HEK293 (cell line): ENCODE results near the gene TPRN.
A peak's percentile ranks its signal among the peaks of the same experiment; 100 is the strongest.

Source experiments
- BCL11A ChIP-seq: fragments of 450-650 bp; formaldehyde crosslinking; IDR thresholded peaks from 2 replicates; pipeline ENCODE4 v1.5.1; 2016; ENCODE audit warnings: low read depth, missing biosample characterization, missing genetic modification characterization
- HOXC10 ChIP-seq: sonication (generic); formaldehyde crosslinking; IDR thresholded peaks from 2 replicates; pipeline ENCODE4 v1.8.1; 2023; ENCODE audit warnings: mild to moderate bottlenecking, missing genetic modification reagents
- MEIS1 ChIP-seq: sonication (generic); formaldehyde crosslinking; IDR thresholded peaks from 2 replicates; pipeline ENCODE4 v1.8.1; 2022; ENCODE audit warnings: missing genetic modification reagents, mild to moderate bottlenecking, borderline replicate concordance
- OSR2 ChIP-seq: fragments of 450-650 bp; formaldehyde crosslinking; IDR thresholded peaks from 2 replicates; pipeline ENCODE4 v1.5.1; 2016; ENCODE audit warnings: missing biosample characterization, missing genetic modification characterization
- SP2 ChIP-seq: fragments of 450-650 bp; formaldehyde crosslinking; IDR thresholded peaks from 2 replicates; pipeline ENCODE4 v1.5.1; 2016; ENCODE audit warnings: missing biosample characterization, missing genetic modification characterization
- TCF7L2 ChIP-seq: IDR thresholded peaks from 2 replicates; pipeline ENCODE4 v1.6.1; 2011; ENCODE audit warnings: low read depth, mild to moderate bottlenecking, inconsistent platforms, low read length, moderate library complexity, borderline replicate concordance
- ZEB2 ChIP-seq: fragments of 450-650 bp; formaldehyde crosslinking; IDR thresholded peaks from 2 replicates; pipeline ENCODE4 v1.5.1; 2016; ENCODE audit warnings: missing biosample characterization, missing genetic modification characterization
- ZNF114 ChIP-seq: fragments of 450-650 bp; formaldehyde crosslinking; IDR thresholded peaks from 2 replicates; pipeline ENCODE4 v1.5.0; 2017; ENCODE audit warnings: missing biosample characterization, missing genetic modification characterization
- ZNF133 ChIP-seq: fragments of 450-650 bp; formaldehyde crosslinking; IDR thresholded peaks from 2 replicates; pipeline ENCODE4 v1.5.1; 2016; ENCODE audit warnings: missing biosample characterization, missing genetic modification characterization
- ZNF155 ChIP-seq: fragments of 450-650 bp; formaldehyde crosslinking; IDR thresholded peaks from 2 replicates; pipeline ENCODE4 v1.5.1; 2016; ENCODE audit warnings: missing biosample characterization, missing genetic modification characterization
- ZNF157 ChIP-seq: fragments of 450-650 bp; formaldehyde crosslinking; IDR thresholded peaks from 2 replicates; pipeline ENCODE4 v1.5.1; 2016; ENCODE audit warnings: missing biosample characterization, missing genetic modification characterization
- ZNF175 ChIP-seq: fragments of 450-650 bp; formaldehyde crosslinking; IDR thresholded peaks from 2 replicates; pipeline ENCODE4 v1.5.1; 2016; ENCODE audit warnings: missing biosample characterization, missing genetic modification characterization
- ZNF221 ChIP-seq: fragments of 450-650 bp; formaldehyde crosslinking; IDR thresholded peaks from 2 replicates; pipeline ENCODE4 v1.5.1; 2017; ENCODE audit warnings: missing biosample characterization, missing genetic modification characterization, borderline replicate concordance
- ZNF366 ChIP-seq: fragments of 450-650 bp; formaldehyde crosslinking; conservative IDR thresholded peaks from 2 replicates; pipeline ENCODE4 v1.5.1; 2016; ENCODE audit warnings: missing biosample characterization, missing genetic modification characterization
- ZNF391 ChIP-seq: fragments of 450-650 bp; formaldehyde crosslinking; IDR thresholded peaks from 2 replicates; pipeline ENCODE4 v1.5.1; 2016; ENCODE audit warnings: low read depth, missing biosample characterization, missing genetic modification characterization, borderline replicate concordance
- ZNF433 ChIP-seq: fragments of 450-650 bp; formaldehyde crosslinking; IDR thresholded peaks from 2 replicates; pipeline ENCODE4 v1.5.1; 2016; ENCODE audit warnings: missing biosample characterization, missing genetic modification characterization, low read depth
- ZNF48 ChIP-seq: fragments of 450-650 bp; formaldehyde crosslinking; IDR thresholded peaks from 2 replicates; pipeline ENCODE4 v1.5.1; 2016; ENCODE audit warnings: missing biosample characterization, missing genetic modification characterization
- ZNF510 ChIP-seq: fragments of 450-650 bp; formaldehyde crosslinking; IDR thresholded peaks from 2 replicates; pipeline ENCODE4 v1.5.1; 2018; ENCODE audit warnings: mild to moderate bottlenecking, missing genetic modification characterization, missing biosample characterization; ENCODE audit not compliant: insufficient replicate concordance
- ZNF654 ChIP-seq: fragments of 450-650 bp; formaldehyde crosslinking; IDR thresholded peaks from 2 replicates; pipeline ENCODE4 v1.5.1; 2016; ENCODE audit warnings: low read depth, missing biosample characterization, missing genetic modification characterization
- ZNF670 ChIP-seq: fragments of 450-650 bp; formaldehyde crosslinking; IDR thresholded peaks from 2 replicates; pipeline ENCODE4 v1.5.1; 2016; ENCODE audit warnings: missing biosample characterization, missing genetic modification characterization, low read depth
- TF ChIP-seq, protein P1 (sequence below): fragments of 450-650 bp; formaldehyde crosslinking; IDR thresholded peaks from 2 replicates; pipeline ENCODE4 v1.5.1; 2016; ENCODE audit warnings: missing biosample characterization, missing genetic modification characterization
- TF ChIP-seq, protein P2 (sequence below): fragments of 450-650 bp; formaldehyde crosslinking; IDR thresholded peaks from 2 replicates; pipeline ENCODE4 v1.5.1; 2016; ENCODE audit warnings: missing biosample characterization, missing genetic modification characterization, borderline replicate concordance
- TF ChIP-seq, protein P3 (sequence below): fragments of 450-650 bp; formaldehyde crosslinking; IDR thresholded peaks from 2 replicates; pipeline ENCODE4 v1.5.1; 2017; ENCODE audit warnings: missing biosample characterization, missing genetic modification characterization
- TF ChIP-seq, protein P4 (sequence below): fragments of 450-650 bp; formaldehyde crosslinking; IDR thresholded peaks from 2 replicates; pipeline ENCODE4 v1.5.1; 2016; ENCODE audit warnings: missing biosample characterization, missing genetic modification characterization
- TF ChIP-seq, protein P5 (sequence below): fragments of 450-650 bp; formaldehyde crosslinking; IDR thresholded peaks from 2 replicates; pipeline ENCODE4 v1.5.1; 2016; ENCODE audit warnings: missing biosample characterization, missing genetic modification characterization

TPRN gene

DNA sequence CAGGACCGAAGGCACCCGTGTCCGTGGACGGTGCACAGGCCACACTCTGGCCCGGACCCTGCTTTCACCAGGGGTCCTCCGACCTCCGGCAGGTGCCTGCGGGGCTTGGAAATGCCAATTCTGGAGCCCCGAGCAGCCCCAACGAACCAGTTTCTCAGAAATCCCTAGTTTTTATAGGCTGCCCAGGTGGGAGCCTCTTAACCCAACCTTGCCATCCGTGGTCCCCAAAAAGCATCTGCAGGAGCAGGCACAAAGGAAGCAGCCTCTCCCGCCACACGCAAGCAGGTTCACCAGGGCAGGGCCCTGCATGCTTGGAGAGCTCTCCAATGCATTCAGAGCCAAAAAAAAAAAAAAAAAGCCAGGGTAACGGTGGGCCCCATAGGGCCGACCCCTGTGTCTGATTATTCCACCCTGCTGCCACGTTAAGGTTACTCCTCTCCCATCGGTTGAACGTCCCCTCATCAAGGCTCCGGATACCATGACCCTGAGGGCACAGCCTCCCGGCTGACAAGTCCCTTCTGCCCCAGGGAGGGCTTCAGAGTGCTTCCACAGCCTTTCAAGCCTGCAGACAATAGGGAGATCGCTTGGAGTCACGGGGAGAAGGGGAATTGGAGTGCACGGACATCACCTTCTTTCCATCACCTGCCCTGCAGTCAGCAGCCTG is 796 bp upstream of the TPRN start (continued):
- TF ChIP-seq, protein P1, sequence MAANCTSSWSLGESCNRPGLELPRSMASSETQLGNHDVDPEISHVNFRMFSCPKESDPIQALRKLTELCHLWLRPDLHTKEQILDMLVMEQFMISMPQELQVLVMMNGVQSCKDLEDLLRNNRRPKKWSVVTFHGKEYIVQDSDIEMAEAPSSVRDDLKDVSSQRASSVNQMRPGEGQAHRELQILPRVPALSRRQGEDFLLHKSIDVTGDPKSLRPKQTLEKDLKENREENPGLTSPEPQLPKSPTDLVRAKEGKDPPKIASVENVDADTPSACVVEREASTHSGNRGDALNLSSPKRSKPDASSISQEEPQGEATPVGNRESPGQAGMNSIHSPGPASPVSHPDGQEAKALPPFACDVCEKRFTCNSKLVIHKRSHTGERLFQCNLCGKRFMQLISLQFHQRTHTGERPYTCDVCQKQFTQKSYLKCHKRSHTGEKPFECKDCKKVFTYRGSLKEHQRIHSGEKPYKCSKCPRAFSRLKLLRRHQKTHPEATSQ = no peak
- no peak for TF ChIP-seq ZNF654 (tag by site-specific recombination)
- TF ChIP-seq ZNF510 (tag by site-specific recombination) = no peak
- TF ChIP-seq HOXC10 (CRISPR knock-in tag) = no peak
- no peak for TF ChIP-seq ZNF133 (tag by site-specific recombination)
- TF ChIP-seq BCL11A = 0 out of 2 replicates have a peak, but pooled peaks have one; percentile 10
- TF ChIP-seq, protein P2, sequence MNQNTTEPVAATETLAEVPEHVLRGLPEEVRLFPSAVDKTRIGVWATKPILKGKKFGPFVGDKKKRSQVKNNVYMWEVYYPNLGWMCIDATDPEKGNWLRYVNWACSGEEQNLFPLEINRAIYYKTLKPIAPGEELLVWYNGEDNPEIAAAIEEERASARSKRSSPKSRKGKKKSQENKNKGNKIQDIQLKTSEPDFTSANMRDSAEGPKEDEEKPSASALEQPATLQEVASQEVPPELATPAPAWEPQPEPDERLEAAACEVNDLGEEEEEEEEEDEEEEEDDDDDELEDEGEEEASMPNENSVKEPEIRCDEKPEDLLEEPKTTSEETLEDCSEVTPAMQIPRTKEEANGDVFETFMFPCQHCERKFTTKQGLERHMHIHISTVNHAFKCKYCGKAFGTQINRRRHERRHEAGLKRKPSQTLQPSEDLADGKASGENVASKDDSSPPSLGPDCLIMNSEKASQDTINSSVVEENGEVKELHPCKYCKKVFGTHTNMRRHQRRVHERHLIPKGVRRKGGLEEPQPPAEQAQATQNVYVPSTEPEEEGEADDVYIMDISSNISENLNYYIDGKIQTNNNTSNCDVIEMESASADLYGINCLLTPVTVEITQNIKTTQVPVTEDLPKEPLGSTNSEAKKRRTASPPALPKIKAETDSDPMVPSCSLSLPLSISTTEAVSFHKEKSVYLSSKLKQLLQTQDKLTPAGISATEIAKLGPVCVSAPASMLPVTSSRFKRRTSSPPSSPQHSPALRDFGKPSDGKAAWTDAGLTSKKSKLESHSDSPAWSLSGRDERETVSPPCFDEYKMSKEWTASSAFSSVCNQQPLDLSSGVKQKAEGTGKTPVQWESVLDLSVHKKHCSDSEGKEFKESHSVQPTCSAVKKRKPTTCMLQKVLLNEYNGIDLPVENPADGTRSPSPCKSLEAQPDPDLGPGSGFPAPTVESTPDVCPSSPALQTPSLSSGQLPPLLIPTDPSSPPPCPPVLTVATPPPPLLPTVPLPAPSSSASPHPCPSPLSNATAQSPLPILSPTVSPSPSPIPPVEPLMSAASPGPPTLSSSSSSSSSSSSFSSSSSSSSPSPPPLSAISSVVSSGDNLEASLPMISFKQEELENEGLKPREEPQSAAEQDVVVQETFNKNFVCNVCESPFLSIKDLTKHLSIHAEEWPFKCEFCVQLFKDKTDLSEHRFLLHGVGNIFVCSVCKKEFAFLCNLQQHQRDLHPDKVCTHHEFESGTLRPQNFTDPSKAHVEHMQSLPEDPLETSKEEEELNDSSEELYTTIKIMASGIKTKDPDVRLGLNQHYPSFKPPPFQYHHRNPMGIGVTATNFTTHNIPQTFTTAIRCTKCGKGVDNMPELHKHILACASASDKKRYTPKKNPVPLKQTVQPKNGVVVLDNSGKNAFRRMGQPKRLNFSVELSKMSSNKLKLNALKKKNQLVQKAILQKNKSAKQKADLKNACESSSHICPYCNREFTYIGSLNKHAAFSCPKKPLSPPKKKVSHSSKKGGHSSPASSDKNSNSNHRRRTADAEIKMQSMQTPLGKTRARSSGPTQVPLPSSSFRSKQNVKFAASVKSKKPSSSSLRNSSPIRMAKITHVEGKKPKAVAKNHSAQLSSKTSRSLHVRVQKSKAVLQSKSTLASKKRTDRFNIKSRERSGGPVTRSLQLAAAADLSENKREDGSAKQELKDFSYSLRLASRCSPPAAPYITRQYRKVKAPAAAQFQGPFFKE (tag by site-specific recombination) = no peak
- no peak for TF ChIP-seq ZNF114 (tag by site-specific recombination)
- no peak for TF ChIP-seq ZNF221 (tag by site-specific recombination)
- TF ChIP-seq OSR2 (tag by site-specific recombination) = no peak
- TF ChIP-seq ZNF48 = no peak
- TF ChIP-seq, protein P3, sequence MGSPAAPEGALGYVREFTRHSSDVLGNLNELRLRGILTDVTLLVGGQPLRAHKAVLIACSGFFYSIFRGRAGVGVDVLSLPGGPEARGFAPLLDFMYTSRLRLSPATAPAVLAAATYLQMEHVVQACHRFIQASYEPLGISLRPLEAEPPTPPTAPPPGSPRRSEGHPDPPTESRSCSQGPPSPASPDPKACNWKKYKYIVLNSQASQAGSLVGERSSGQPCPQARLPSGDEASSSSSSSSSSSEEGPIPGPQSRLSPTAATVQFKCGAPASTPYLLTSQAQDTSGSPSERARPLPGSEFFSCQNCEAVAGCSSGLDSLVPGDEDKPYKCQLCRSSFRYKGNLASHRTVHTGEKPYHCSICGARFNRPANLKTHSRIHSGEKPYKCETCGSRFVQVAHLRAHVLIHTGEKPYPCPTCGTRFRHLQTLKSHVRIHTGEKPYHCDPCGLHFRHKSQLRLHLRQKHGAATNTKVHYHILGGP (tag by site-specific recombination) = no peak
- no peak for TF ChIP-seq ZNF391 (tag by site-specific recombination)
- no peak for TF ChIP-seq ZNF433 (tag by site-specific recombination)
- no peak for TF ChIP-seq SP2 (tag by site-specific recombination)
- no peak for TF ChIP-seq ZNF155
- TF ChIP-seq ZNF175 (tag by site-specific recombination) = no peak
- TF ChIP-seq MEIS1 (CRISPR knock-in tag) = no peak
- TF ChIP-seq, protein P4, sequence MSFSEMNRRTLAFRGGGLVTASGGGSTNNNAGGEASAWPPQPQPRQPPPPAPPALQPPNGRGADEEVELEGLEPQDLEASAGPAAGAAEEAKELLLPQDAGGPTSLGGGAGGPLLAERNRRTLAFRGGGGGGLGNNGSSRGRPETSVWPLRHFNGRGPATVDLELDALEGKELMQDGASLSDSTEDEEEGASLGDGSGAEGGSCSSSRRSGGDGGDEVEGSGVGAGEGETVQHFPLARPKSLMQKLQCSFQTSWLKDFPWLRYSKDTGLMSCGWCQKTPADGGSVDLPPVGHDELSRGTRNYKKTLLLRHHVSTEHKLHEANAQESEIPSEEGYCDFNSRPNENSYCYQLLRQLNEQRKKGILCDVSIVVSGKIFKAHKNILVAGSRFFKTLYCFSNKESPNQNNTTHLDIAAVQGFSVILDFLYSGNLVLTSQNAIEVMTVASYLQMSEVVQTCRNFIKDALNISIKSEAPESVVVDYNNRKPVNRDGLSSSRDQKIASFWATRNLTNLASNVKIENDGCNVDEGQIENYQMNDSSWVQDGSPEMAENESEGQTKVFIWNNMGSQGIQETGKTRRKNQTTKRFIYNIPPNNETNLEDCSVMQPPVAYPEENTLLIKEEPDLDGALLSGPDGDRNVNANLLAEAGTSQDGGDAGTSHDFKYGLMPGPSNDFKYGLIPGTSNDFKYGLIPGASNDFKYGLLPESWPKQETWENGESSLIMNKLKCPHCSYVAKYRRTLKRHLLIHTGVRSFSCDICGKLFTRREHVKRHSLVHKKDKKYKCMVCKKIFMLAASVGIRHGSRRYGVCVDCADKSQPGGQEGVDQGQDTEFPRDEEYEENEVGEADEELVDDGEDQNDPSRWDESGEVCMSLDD (tag by site-specific recombination) = peak; percentile 31; the same call in 1 of the 2 replicates
- TF ChIP-seq, protein P5, sequence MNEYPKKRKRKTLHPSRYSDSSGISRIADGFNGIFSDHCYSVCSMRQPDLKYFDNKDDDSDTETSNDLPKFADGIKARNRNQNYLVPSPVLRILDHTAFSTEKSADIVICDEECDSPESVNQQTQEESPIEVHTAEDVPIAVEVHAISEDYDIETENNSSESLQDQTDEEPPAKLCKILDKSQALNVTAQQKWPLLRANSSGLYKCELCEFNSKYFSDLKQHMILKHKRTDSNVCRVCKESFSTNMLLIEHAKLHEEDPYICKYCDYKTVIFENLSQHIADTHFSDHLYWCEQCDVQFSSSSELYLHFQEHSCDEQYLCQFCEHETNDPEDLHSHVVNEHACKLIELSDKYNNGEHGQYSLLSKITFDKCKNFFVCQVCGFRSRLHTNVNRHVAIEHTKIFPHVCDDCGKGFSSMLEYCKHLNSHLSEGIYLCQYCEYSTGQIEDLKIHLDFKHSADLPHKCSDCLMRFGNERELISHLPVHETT (tag by site-specific recombination) = no peak
- no peak for TF ChIP-seq ZNF157 (tag by site-specific recombination)
- no peak for TF ChIP-seq TCF7L2
- 0 out of 2 replicates have a peak, but pooled peaks have one; percentile 18 for TF ChIP-seq ZNF366
- no peak for TF ChIP-seq ZNF670 (tag by site-specific recombination)
- TF ChIP-seq ZEB2 (tag by site-specific recombination) = 0 out of 2 replicates have a peak, but pooled peaks have one; percentile 73
